ENCODE measurements around the gene C20orf173.
"Not testable (repeated sequence)": the region's sequence is repeated elsewhere in the genome, so short reads cannot be mapped to it uniquely, and the experiment has no call there.

The C20orf173 gene

GRCh38 chr20:35544941-35545340 lies 15.5 kb upstream of the C20orf173 start:
- DNase-seq, result peak; percentile 38

GRCh38 chr20:35544436-35544835 lies 15.0 kb upstream of the C20orf173 start:
- no peak for DNase-seq

- DNase-seq, result no peak
Observed at GRCh38 chr20:35542990-35543389, 13.5 kb upstream of the C20orf173 start.

GRCh38 chr20:35541783-35542662 lies 12.6 kb upstream of the C20orf173 start, which contains the start of gene ERGIC3:
Gene ERGIC3, plus strand, starts transcription at chr20:35542078. Its CDS starts 20 bp downstream, at chr20:35542098.
- peak; percentile 98 for DNase-seq

GRCh38 chr20:35541118-35541782 lies 11.8 kb upstream of the C20orf173 start:
- DNase-seq, result no peak

GRCh38 chr20:35539756-35540212 lies 10.3 kb upstream of the C20orf173 start:
- DNase-seq, result no peak

GRCh38 chr20:35527122-35527769 lies 2.2 kb downstream of the C20orf173 start:
- DNase-seq, result no peak

GRCh38 chr20:35525639-35526038 lies 3.8 kb downstream of the C20orf173 start:
- DNase-seq, result no peak

- DNase-seq, result peak; percentile 35
Observed at GRCh38 chr20:35523298-35523888, 6.1 kb downstream of the C20orf173 start.

GRCh38 chr20:35518955-35519354 lies 10.5 kb downstream of the C20orf173 start:
- DNase-seq, result no peak

GRCh38 chr20:35517767-35518166 lies 11.7 kb downstream of the C20orf173 start:
- DNase-seq, result not testable (repeated sequence)

GRCh38 chr20:35517125-35517524 lies 12.3 kb downstream of the C20orf173 start:
- no peak for DNase-seq

- DNase-seq, result peak; percentile 86
Observed at GRCh38 chr20:35515949-35516645, 13.4 kb downstream of the C20orf173 start.

- DNase-seq, result no peak
Observed at GRCh38 chr20:35515341-35515740, 14.1 kb downstream of the C20orf173 start.

GRCh38 chr20:35514371-35514932 lies 15.0 kb downstream of the C20orf173 start:
- DNase-seq, result no peak

GRCh38 chr20:35511814-35512420 lies 17.5 kb downstream of the C20orf173 start:
- peak; percentile 38 for DNase-seq

GRCh38 chr20:35510951-35511735 lies 18.3 kb downstream of the C20orf173 start:
- DNase-seq, result no peak

GRCh38 chr20:35508493-35509218 lies 20.8 kb downstream of the C20orf173 start:
- no peak for DNase-seq

- DNase-seq, result peak; percentile 61
Observed at GRCh38 chr20:35506872-35507638, 22.4 kb downstream of the C20orf173 start.

Measured in EL (cell line).